GM15510 (cell line): ENCODE measurements around the gene COG5.

Source experiments
- POLR2A ChIP-seq: IDR thresholded peaks from 3 replicates; pipeline ENCODE4 v1.6.1; 2011; ENCODE audit warnings: borderline replicate concordance; ENCODE audit not compliant: insufficient read length; ENCODE audit errors: extremely low read depth

Gene COG5

GRCh38 chr7:107327986-107328569 lies 235.6 kb downstream of the COG5 start:
- TF ChIP-seq POLR2A = no peak

DNA sequence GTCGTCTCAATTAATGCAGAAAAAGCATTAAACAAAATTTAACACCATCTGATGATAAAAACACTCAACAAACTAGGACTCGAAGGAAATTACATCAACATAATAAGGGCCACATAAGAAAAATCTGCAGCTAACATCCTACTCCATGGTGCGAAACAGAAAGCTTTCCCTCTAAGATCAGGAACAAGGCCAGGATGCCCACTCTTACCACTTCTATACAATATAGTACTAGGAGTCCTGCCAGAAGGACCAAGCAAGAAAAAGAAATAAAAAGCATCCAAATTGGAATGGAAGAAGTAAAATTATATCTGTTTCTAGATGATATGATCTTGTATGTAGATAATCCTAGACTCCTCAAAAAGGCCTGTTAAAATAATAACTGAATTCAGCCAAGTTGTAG lies 237.7 kb downstream of the COG5 start:
- TF ChIP-seq POLR2A = no peak

- TF ChIP-seq POLR2A = no peak
These were observed 241.7 kb downstream of the COG5 start for GRCh38 chr7:107322015-107322414.

DNA sequence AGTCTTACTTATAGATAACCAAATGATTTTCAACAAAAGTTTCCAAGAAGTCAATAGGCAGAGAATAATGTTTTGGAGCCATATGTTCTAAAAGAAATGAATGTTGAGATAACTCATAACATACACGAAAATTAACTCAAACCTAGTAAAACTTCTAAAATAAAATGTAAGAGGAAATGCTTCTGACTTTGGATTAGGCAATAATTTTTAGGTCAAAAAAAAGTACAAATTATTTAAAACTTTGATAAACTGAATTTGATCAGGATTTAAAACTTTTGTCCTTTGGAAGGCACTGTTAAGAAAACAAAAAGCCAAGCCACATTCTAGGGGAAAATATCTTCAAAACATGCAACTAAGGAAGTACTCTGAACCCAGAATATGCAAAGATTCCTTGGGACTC lies 242.1 kb downstream of the COG5 start:
- no peak for TF ChIP-seq POLR2A

- no peak for TF ChIP-seq POLR2A
These were observed 243.9 kb downstream of the COG5 start for GRCh38 chr7:107319724-107320228.

DNA sequence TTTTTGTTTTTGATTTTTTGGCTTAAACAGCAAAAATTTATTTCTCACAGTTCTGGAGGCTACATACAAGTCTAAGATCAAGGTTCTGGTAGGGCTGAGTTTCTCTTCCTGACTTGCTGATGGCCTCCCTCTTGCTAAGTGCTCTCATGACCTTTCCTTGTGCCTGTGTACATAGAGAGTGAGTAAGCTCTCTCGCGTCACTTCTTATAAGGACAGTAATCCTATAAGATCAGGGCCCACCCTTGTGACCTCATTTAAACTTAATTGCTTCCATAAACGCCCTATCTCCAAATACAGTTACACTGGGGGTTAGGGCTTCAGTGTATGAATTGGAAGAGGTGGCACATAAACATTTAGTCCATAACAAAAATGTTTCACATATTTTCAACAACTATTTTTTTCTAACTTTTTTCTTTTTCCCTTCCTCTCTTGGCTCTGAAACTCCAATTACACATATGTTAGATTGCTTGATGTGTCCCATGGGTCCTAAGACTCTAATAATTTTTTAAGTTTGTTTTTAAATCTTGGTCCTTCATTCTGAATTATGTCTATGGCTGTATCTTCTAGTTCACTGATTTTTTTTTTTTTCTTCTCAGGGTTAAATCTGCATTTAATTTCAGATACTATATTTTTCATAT lies 245.1 kb downstream of the COG5 start:
- TF ChIP-seq POLR2A = no peak

- TF ChIP-seq POLR2A = no peak
These were observed 248.0 kb downstream of the COG5 start for GRCh38 chr7:107315716-107316220.

GRCh38 chr7:107313355-107313754 lies 250.4 kb downstream of the COG5 start:
- no peak for TF ChIP-seq POLR2A

GRCh38 chr7:107312418-107312817 lies 251.3 kb downstream of the COG5 start:
- TF ChIP-seq POLR2A = no peak

DNA sequence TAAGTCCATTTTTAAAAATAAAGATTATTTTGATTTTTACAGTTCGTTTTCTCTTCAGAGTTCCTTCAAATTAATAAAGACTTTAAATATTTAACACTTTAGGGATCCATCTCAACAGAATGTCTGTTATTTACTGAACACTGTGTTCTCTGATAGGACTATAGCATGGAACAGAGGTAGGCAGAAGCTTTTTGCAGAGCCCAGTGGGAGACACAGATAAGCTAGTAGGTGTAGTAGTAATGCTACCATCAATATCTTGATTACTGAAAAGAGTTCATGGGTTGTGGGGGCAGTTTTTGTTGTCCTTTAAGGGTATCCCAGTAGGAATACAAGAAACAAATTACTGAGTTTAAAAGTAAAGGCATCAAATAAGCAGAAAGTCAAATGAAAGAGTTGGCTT lies 254.4 kb downstream of the COG5 start:
- TF ChIP-seq POLR2A = no peak

GRCh38 chr7:107304636-107305035 lies 259.1 kb downstream of the COG5 start:
- TF ChIP-seq POLR2A = no peak

DNA sequence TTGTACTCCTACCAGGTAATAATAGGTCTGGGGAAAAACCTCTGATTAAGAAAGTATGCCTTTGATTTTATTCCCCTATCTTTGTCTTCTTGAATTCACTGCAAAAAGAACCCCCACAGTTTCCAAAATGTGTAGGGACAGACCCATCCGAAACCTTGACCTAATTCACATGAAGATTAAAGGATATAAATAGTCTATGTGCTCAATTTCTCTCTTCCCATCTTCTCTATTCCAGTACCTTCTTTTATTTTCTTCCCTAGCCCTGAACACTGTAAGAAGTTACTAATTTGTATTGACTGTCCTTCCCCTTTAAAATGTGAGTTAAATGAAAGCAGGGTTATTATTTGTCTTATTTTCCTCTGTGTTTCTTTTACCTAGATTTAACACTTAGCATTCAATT lies 259.7 kb downstream of the COG5 start:
- no peak for TF ChIP-seq POLR2A

GRCh38 chr7:107302250-107302847 lies 261.4 kb downstream of the COG5 start:
- no peak for TF ChIP-seq POLR2A

GRCh38 chr7:107294182-107294581 lies 269.5 kb downstream of the COG5 start:
- TF ChIP-seq POLR2A = no peak

GRCh38 chr7:107292591-107292990 lies 271.1 kb downstream of the COG5 start:
- TF ChIP-seq POLR2A = no peak

- no peak for TF ChIP-seq POLR2A
These were observed 272.3 kb downstream of the COG5 start for GRCh38 chr7:107291434-107291833.
